ENCODE data around the gene JMJD4.
A peak's percentile ranks its signal among the peaks of the same experiment; 100 is the strongest.

Gene JMJD4

GRCh38 chr1:227761621-227762230, 26.6 kb upstream of the JMJD4 start:
- Histone ChIP-seq H3K4me1 (ENCODE audit: low read depth, poor library complexity, severe bottlenecking) (peaks cover 50% of the 10 kb centered on the region), H3K27me3 (ENCODE audit: insufficient read depth, low read depth) (no peaks in the 10 kb centered on the region), H2AFZ (ENCODE audit: low read depth) (no peak overlapping the region), H3K4me3 (IDR thresholded peaks at IDR 0.05; ENCODE audit: insufficient read depth, low read depth, low read length) (no peak overlapping the region), H3K4me2 (peak overlapping the region; percentile 19; the same call in 1 of the 2 replicates), H3K79me2 (ENCODE audit: insufficient read depth, low read depth) (no peaks in the 10 kb centered on the region), H3K27ac (no peak overlapping the region), H3K36me3 (ENCODE audit: insufficient read depth) (no peaks in the 10 kb centered on the region; the same call in 1 of the 2 replicates), H3K9ac (no peak overlapping the region), H4K20me1 (ENCODE audit: insufficient read depth) (no peaks in the 10 kb centered on the region; the same call in 1 of the 2 replicates)
- TF ChIP-seq CTCF (conservative IDR thresholded peaks at IDR 0.05; ENCODE audit: low read depth, low read length) = no peak

DNA sequence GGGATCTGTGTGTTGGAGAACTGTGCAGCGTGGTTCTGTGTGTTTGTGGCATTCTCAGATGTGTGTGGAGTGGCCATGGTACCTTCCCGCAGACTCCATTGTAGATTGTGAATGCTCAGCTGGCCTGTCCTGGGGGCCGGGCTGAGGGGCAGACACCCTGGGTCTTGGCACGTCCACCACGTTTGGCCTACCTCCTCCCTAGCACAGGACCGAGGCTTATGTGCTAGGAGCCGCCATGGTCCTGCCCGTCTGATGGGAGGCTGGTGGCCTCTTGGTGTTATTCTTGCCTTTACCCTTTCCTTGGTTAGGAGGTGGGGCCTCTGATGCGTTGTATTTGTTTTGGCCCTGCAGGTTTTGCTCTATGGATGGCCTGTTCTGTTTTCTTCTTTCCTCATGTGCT, 25.3 kb upstream of the JMJD4 start:
- TF ChIP-seq CTCF (conservative IDR thresholded peaks at IDR 0.05; ENCODE audit: low read depth, low read length) = no peak
- Histone ChIP-seq H3K27me3 (ENCODE audit: insufficient read depth, low read depth) (no peaks in the 10 kb centered on the region), H3K4me3 (IDR thresholded peaks at IDR 0.05; ENCODE audit: insufficient read depth, low read depth, low read length) (no peak overlapping the region), H3K27ac (no peak overlapping the region), H3K36me3 (ENCODE audit: insufficient read depth) (no peaks in the 10 kb centered on the region; the same call in 1 of the 2 replicates), H3K79me2 (ENCODE audit: insufficient read depth, low read depth) (no peaks in the 10 kb centered on the region), H3K4me2 (no peak overlapping the region), H4K20me1 (ENCODE audit: insufficient read depth) (no peaks in the 10 kb centered on the region; the same call in 1 of the 2 replicates), H2AFZ (ENCODE audit: low read depth) (no peak overlapping the region), H3K4me1 (ENCODE audit: low read depth, poor library complexity, severe bottlenecking) (peaks cover 36% of the 10 kb centered on the region), H3K9ac (no peak overlapping the region)

- H4K20me1 ChIP-seq (ENCODE audit: insufficient read depth) = no peaks in the 10 kb centered on the region; the same call in 1 of the 2 replicates
- H3K27ac ChIP-seq = no peak overlapping the region
Observed at GRCh38 chr1:227759341-227760300, 24.5 kb upstream of the JMJD4 start.

GRCh38 chr1:227758366-227758765, 23.3 kb upstream of the JMJD4 start:
- no peaks in the 10 kb centered on the region; the same call in 1 of the 2 replicates for H3K36me3 ChIP-seq (ENCODE audit: insufficient read depth)
- no peak overlapping the region for H3K9ac ChIP-seq

More at GRCh38 chr1:227759341-227760300, 24.5 kb upstream of the JMJD4 start:
- Histone ChIP-seq H3K79me2 (ENCODE audit: insufficient read depth, low read depth) (no peaks in the 10 kb centered on the region), H3K4me1 (ENCODE audit: low read depth, poor library complexity, severe bottlenecking) (peaks cover 29% of the 10 kb centered on the region), H3K4me3 (IDR thresholded peaks at IDR 0.05; ENCODE audit: insufficient read depth, low read depth, low read length) (no peak overlapping the region), H3K4me2 (no peak overlapping the region), H3K36me3 (ENCODE audit: insufficient read depth) (no peaks in the 10 kb centered on the region; the same call in 1 of the 2 replicates), H3K9ac (no peak overlapping the region), H2AFZ (ENCODE audit: low read depth) (no peak overlapping the region), H3K27me3 (ENCODE audit: insufficient read depth, low read depth) (no peaks in the 10 kb centered on the region)
- TF ChIP-seq CTCF (conservative IDR thresholded peaks at IDR 0.05; ENCODE audit: low read depth, low read length) = no peak

More at GRCh38 chr1:227758366-227758765, 23.3 kb upstream of the JMJD4 start:
- H3K4me2 ChIP-seq = no peak overlapping the region
- H3K27ac ChIP-seq = no peak overlapping the region
- H3K79me2 ChIP-seq (ENCODE audit: insufficient read depth, low read depth) = no peaks in the 10 kb centered on the region
- H4K20me1 ChIP-seq (ENCODE audit: insufficient read depth) = no peaks in the 10 kb centered on the region; the same call in 1 of the 2 replicates
- H3K27me3 ChIP-seq (ENCODE audit: insufficient read depth, low read depth) = no peaks in the 10 kb centered on the region
- no peak for TF ChIP-seq CTCF (conservative IDR thresholded peaks at IDR 0.05; ENCODE audit: low read depth, low read length)
- H2AFZ ChIP-seq (ENCODE audit: low read depth) = no peak overlapping the region
- H3K4me1 ChIP-seq (ENCODE audit: low read depth, poor library complexity, severe bottlenecking) = peaks cover 16% of the 10 kb centered on the region
- no peak overlapping the region for H3K4me3 ChIP-seq (IDR thresholded peaks at IDR 0.05; ENCODE audit: insufficient read depth, low read depth, low read length)
